Activated T-helper 1 cell treated with anti-CD3 and anti-CD28 coated beads, Interleukin-12 subunit alpha, Interleukin-12 subunit beta, Interleukin-2, Interleukin-4 antibody, amounts not matched to agents 30 ng/mL and 10 ng/mL and 1 ng/mL, durations not matched to agents 14 hours and 24 hours and 36 hours (primary cell): ENCODE data around the gene UNC45A. TPM values are rescaled to one million over a fixed set of nuclear protein-coding genes. Genes with fewer than 3 reads are reported as not detected.
A peak's percentile ranks its signal among the peaks of the same experiment; 100 is the strongest.

Source experiments
- DNase-seq: peaks from one replicate; pipeline ENCODE4 v3.0.0; 2021; ENCODE audit warnings: low spot score
- H3K27ac Mint-ChIP-seq: one replicate; pipeline ENCODE4 v1.8.0; 2021; ENCODE audit warnings: mild to moderate bottlenecking, mixed read lengths
- H3K27me3 Mint-ChIP-seq: one replicate; pipeline ENCODE4 v1.8.0; 2022; ENCODE audit warnings: mild to moderate bottlenecking, moderate library complexity, mixed read lengths; ENCODE audit not compliant: insufficient read depth
- H3K36me3 Mint-ChIP-seq: one replicate; pipeline ENCODE4 v1.8.0; 2021; ENCODE audit warnings: low read depth, mixed read lengths
- H3K4me1 Mint-ChIP-seq: one replicate; pipeline ENCODE4 v1.8.0; 2021; ENCODE audit warnings: low read depth, mixed read lengths
- H3K4me3 Mint-ChIP-seq: one replicate; pipeline ENCODE4 v1.8.0; 2021; ENCODE audit warnings: mild to moderate bottlenecking, moderate library complexity, mixed read lengths
- H3K9me3 Mint-ChIP-seq: one replicate; pipeline ENCODE4 v1.8.0; 2021; ENCODE audit warnings: mixed read lengths
- intact Hi-C: fragments of 100-400 bp; cut with micrococcal nuclease; formaldehyde crosslinking; loops from one replicate; pipeline ENCODE4 v1.15.1; 2024
- total RNA-seq: library from RNA; stranded (reverse); gene quantifications from 2 replicates; pipeline ENCODE4 v1.2.3, GENCODE V29; 2022

Gene UNC45A, protein sequence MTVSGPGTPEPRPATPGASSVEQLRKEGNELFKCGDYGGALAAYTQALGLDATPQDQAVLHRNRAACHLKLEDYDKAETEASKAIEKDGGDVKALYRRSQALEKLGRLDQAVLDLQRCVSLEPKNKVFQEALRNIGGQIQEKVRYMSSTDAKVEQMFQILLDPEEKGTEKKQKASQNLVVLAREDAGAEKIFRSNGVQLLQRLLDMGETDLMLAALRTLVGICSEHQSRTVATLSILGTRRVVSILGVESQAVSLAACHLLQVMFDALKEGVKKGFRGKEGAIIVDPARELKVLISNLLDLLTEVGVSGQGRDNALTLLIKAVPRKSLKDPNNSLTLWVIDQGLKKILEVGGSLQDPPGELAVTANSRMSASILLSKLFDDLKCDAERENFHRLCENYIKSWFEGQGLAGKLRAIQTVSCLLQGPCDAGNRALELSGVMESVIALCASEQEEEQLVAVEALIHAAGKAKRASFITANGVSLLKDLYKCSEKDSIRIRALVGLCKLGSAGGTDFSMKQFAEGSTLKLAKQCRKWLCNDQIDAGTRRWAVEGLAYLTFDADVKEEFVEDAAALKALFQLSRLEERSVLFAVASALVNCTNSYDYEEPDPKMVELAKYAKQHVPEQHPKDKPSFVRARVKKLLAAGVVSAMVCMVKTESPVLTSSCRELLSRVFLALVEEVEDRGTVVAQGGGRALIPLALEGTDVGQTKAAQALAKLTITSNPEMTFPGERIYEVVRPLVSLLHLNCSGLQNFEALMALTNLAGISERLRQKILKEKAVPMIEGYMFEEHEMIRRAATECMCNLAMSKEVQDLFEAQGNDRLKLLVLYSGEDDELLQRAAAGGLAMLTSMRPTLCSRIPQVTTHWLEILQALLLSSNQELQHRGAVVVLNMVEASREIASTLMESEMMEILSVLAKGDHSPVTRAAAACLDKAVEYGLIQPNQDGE
- 60.5 and 68.6 TPM in 2 replicates for total RNA-seq

DNA sequence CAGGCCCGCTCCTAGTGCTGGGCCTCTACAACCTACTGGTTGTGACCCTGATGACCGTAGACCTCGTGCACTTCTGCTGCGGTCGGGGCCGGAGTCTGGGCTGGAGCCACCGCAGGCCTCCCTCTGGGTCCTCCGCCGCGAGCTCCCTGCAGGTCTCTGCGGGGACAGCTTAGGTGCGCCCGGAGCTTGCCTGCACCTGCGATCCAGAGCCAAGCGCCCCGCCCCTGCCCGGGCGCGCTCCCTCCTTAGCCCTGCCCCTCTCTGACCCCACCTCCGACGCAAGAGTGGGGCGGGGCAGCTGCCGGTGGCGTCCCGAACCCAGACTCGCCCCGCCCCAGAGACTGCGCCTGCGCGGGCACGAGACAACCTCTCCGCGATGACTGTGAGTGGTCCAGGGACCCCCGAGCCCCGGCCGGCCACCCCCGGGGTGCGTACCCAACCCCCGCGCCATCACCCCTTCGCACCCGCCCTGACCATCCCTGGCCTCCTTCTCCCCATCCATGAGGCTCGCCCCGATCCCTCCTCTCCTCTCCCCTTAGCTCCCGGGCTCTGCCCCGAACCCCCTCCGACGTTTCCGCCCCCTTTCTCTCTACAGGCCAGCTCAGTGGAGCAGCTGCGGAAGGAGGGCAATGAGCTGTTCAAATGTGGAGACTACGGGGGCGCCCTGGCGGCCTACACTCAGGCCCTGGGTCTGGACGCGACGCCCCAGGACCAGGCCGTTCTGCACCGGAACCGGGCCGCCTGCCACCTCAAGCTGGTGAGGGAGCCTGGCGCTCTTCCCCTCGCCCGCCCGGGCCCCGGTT is at the start of gene UNC45A:
Gene UNC45A (plus strand): TSS at position 337 of the 803 bp plus-strand sequence. CDS start 40 bp downstream, at position 377.
- H3K4me1 Mint-ChIP-seq, result peaks cover 54% of the 10 kb centered on the region
- H3K27me3 Mint-ChIP-seq, result no peaks in the 10 kb centered on the region
- intact Hi-C loops, result loop anchor here (1.0 to 10.0 kb wide), 13 partner anchors 19 to 1950 kb away; partner anchors contain the start of genes AP3S2, BLM, CIB1 and IDH2
- H3K27ac Mint-ChIP-seq, result peak within 1 kb of the TSS; percentile 95
- peak within 1 kb of the TSS; percentile 90 for H3K4me3 Mint-ChIP-seq
- peak; percentile 93 for DNase-seq
- peaks cover 14% of the 10 kb centered on the region for H3K36me3 Mint-ChIP-seq
- H3K9me3 Mint-ChIP-seq, result no peaks in the 10 kb centered on the region

DNA sequence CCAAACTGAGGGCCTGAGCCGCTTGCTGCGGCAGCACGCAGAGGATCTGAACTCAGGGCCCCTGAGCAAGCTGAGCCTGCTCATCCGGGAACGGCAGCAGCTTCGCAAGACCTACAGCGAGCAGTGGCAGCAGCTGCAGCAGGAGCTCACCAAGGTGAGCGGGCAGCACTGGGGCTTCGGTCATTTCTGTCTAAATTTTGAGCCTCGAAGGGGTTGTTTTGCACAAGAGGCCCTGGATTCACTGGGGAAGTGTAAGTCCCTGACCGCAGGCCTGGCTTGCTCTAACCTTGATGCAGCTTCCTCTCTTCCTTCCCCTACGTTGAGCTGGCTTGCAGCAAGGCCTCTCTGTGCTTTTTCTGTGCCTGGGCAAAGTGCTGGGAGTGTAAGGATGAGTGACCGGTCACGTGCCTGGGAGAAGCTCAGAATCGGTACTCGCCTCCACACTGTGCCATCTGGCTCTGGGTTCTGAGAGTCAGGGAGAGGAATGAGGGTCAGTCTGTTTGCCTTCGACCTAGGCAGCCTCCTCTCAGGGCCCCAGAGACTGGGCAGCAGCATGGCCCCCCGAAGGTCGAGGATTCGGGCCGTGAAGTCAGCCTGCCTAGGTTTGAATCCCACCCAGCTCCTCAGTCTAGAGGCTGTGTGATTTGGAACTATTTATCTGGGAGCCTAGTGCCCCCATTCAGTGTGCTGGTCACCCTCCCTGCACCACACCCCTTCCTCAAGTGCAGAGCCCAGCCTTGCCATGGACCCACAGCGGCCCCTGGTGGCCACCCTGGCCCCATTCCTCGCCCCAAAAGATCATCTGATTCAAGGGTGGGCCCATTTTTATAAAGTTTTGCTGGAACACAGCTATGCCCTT is 49.4 kb upstream of the UNC45A start:
- DNase-seq, result peak; percentile 66
- Mint-ChIP-seq H3K36me3 (peaks cover 35% of the 10 kb centered on the region), H3K27ac (peak overlapping the region; percentile 87), H3K4me1 (peaks cover 50% of the 10 kb centered on the region), H3K4me3 (peak overlapping the region; percentile 61), H3K9me3 (no peaks in the 10 kb centered on the region), H3K27me3 (no peaks in the 10 kb centered on the region)
- intact Hi-C loops, result loop anchor here (1.0 to 10.0 kb wide), 6 partner anchors 33 to 391 kb away; partner anchors contain the start of genes BLM and HDDC3

DNA sequence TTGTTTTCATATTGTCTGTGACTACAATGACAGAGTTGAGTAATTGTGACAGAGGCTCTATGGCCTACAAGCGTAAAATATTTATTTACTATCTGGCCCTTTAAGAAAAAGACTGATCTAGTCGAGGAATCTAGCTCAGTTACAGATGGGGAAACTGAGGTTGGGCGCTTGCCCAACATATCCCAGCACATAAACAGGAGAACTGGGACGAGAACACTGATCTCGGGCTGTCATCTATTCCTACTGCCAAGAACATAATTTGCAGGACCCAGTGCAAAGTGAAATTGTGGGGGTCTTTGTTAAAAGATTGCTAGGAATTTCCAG is 48.8 kb upstream of the UNC45A start:
- Mint-ChIP-seq H3K27me3 (no peaks in the 10 kb centered on the region), H3K27ac (peak overlapping the region; percentile 87), H3K4me1 (peaks cover 50% of the 10 kb centered on the region), H3K9me3 (no peaks in the 10 kb centered on the region), H3K4me3 (peak overlapping the region; percentile 15), H3K36me3 (peaks cover 33% of the 10 kb centered on the region)
- DNase-seq, result no peak
- intact Hi-C loops, result loop anchor here (1.0 to 10.0 kb wide), 5 partner anchors 46 to 391 kb away; partner anchors contain the start of genes BLM and HDDC3

DNA sequence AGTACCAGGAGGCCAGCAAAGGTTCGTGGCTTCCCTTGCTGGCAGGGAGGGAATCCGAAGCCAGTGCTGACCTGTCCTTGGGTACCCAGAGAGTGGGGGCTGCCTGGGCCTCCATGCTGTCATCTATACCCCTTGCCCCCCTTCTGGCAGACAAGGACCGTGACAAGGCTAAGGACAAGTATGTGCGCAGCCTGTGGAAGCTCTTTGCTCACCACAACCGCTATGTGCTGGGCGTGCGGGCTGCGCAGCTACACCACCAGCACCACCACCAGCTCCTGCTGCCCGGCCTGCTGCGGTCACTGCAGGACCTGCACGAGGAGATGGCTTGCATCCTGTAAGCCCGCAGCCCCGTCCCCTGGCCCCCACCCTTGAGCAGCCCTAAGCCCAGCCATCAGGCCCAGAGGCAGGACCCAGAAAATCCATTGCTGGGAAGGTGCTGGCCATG is 48.0 kb upstream of the UNC45A start:
- peak overlapping the region; percentile 78 for H3K27ac Mint-ChIP-seq
- intact Hi-C loops, result loop anchor here (5.0 to 10.0 kb wide), 3 partner anchors 45 to 392 kb away; partner anchors contain the start of gene HDDC3
- H3K36me3 Mint-ChIP-seq, result peaks cover 37% of the 10 kb centered on the region
- peaks cover 50% of the 10 kb centered on the region for H3K4me1 Mint-ChIP-seq
- no peak overlapping the region for H3K4me3 Mint-ChIP-seq
- DNase-seq, result no peak
- H3K27me3 Mint-ChIP-seq, result no peaks in the 10 kb centered on the region
- H3K9me3 Mint-ChIP-seq, result no peaks in the 10 kb centered on the region

DNA sequence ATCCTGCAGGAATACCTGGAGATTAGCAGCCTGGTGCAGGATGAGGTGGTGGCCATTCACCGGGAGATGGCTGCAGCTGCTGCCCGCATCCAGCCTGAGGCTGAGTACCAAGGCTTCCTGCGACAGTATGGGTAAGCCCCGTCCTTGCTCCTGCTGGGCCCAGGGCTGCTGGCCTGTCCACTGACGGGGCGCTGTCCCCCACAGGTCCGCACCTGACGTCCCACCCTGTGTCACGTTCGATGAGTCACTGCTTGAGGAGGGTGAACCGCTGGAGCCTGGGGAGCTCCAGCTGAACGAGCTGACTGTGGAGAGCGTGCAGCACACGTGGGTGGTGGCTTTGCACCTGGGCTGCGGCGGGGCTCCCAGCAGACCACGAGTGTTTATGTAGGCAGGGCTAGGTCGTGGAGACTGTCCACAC is 45.8 kb upstream of the UNC45A start:
- Mint-ChIP-seq H3K4me1 (peaks cover 36% of the 10 kb centered on the region), H3K4me3 (no peak overlapping the region), H3K27me3 (no peaks in the 10 kb centered on the region), H3K36me3 (peaks cover 36% of the 10 kb centered on the region), H3K27ac (no peak overlapping the region), H3K9me3 (no peaks in the 10 kb centered on the region)
- intact Hi-C loops, result loop anchor here (5.0 to 10.0 kb wide), 3 partner anchors 43 to 395 kb away; partner anchors contain the start of gene HDDC3
- DNase-seq, result no peak

DNA sequence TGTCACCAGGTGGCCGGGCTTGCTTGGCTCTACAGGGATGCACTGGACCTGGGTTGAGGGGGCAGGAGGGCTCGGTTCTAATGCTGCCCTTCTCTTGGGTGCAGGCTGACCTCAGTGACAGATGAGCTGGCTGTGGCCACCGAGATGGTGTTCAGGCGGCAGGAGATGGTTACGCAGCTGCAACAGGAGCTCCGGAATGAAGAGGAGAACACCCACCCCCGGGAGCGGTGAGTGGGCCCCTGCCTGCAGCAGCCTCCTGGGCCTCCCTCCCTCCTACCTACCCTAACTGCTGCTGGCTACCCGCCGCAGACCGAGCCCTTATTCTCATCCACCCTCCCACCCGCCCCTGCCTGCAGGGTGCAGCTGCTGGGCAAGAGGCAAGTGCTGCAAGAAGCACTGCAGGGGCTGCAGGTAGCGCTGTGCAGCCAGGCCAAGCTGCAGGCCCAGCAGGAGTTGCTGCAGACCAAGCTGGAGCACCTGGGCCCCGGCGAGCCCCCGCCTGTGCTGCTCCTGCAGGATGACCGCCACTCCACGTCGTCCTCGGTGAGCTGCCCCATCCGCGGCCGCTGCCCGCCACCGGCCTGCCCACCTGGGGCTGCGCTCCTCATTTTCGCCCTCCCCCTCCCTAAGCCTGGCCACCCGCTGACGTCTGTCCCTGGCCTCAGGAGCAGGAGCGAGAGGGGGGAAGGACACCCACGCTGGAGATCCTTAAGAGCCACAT is 45.2 kb upstream of the UNC45A start:
- H3K4me3 Mint-ChIP-seq, result no peak overlapping the region
- no peak for DNase-seq
- H3K9me3 Mint-ChIP-seq, result no peaks in the 10 kb centered on the region
- intact Hi-C loops, result loop anchor here (5.0 to 10.0 kb wide), 3 partner anchors 42 to 395 kb away; partner anchors contain the start of gene HDDC3
- no peak overlapping the region for H3K27ac Mint-ChIP-seq
- H3K27me3 Mint-ChIP-seq, result no peaks in the 10 kb centered on the region
- H3K36me3 Mint-ChIP-seq, result peaks cover 35% of the 10 kb centered on the region
- H3K4me1 Mint-ChIP-seq, result peaks cover 33% of the 10 kb centered on the region

DNA sequence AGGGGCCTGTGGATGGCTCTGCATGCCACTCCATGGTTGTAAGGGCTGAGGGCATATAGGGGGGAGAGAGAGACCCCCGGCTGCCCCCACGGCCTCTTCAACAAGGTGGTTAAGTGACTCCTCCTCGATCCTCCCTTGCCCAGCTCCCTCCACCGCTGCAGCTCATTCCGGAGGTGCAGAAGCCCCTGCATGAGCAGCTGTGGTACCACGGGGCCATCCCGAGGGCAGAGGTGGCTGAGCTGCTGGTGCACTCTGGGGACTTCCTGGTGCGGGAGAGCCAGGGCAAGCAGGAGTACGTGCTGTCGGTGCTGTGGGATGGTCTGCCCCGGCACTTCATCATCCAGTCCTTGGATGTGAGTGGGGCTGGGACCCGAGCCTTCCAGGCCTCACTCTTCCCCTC is 44.2 kb upstream of the UNC45A start:
- Mint-ChIP-seq H3K4me1 (peaks cover 23% of the 10 kb centered on the region), H3K4me3 (no peak overlapping the region), H3K27me3 (no peaks in the 10 kb centered on the region), H3K36me3 (peaks cover 41% of the 10 kb centered on the region), H3K27ac (no peak overlapping the region), H3K9me3 (no peaks in the 10 kb centered on the region)
- intact Hi-C loops, result no loop called here
- DNase-seq, result no peak

DNA sequence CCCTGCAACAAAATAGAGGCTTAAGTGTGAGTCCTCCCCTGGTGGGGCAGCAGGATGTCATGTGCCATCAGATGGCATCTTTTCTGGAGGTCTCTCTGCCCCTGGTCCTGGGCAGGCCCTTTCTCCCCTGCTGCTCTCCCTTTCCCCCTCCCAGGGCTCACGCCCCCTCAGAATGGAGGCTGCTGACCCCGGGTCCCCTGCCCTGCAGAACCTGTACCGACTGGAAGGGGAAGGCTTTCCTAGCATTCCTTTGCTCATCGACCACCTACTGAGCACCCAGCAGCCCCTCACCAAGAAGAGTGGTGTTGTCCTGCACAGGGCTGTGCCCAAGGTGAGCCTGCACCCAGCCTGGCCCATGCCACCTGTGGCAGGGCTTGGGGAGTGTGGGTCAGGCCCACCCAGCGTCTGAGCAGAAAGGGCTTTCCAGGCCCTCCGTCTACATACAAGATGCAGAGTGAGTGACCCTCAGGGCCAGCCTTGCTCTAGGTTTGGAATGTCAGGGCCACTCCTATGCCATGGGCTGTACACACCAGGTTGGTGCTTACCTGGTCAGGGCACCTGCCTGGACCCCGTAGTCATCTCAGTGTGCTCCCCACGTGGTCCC is 43.6 kb upstream of the UNC45A start:
- intact Hi-C loops, result no loop called here
- H3K27ac Mint-ChIP-seq, result no peak overlapping the region

DNA sequence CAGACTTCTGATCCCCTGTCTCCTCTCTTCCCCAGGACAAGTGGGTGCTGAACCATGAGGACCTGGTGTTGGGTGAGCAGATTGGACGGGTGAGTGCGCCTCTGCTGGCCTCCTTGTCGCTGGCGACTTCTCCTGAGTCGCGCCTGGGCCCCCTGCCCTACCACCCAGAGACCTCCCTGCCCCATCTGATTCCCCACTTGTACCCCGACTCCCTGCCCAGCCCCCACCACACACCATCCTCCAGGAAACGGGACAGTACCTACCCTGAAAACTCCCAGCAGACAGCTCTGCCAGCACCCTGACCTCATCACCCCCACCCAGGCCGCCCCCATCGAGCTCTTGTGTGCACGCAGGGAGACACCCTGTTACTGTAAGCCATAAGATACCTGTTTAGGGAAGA is 43.1 kb upstream of the UNC45A start:
- Mint-ChIP-seq H3K27ac (peak overlapping the region; percentile 68), H3K27me3 (no peaks in the 10 kb centered on the region), H3K36me3 (peaks cover 47% of the 10 kb centered on the region), H3K4me3 (no peak overlapping the region), H3K9me3 (no peaks in the 10 kb centered on the region), H3K4me1 (peaks cover 12% of the 10 kb centered on the region)
- DNase-seq, result no peak
- intact Hi-C loops, result no loop called here

More for the DNA sequence above, 43.6 kb upstream of the UNC45A start:
- Mint-ChIP-seq H3K9me3 (no peaks in the 10 kb centered on the region), H3K4me1 (peaks cover 17% of the 10 kb centered on the region), H3K27me3 (no peaks in the 10 kb centered on the region), H3K4me3 (no peak overlapping the region), H3K36me3 (peaks cover 41% of the 10 kb centered on the region)
- DNase-seq, result no peak

DNA sequence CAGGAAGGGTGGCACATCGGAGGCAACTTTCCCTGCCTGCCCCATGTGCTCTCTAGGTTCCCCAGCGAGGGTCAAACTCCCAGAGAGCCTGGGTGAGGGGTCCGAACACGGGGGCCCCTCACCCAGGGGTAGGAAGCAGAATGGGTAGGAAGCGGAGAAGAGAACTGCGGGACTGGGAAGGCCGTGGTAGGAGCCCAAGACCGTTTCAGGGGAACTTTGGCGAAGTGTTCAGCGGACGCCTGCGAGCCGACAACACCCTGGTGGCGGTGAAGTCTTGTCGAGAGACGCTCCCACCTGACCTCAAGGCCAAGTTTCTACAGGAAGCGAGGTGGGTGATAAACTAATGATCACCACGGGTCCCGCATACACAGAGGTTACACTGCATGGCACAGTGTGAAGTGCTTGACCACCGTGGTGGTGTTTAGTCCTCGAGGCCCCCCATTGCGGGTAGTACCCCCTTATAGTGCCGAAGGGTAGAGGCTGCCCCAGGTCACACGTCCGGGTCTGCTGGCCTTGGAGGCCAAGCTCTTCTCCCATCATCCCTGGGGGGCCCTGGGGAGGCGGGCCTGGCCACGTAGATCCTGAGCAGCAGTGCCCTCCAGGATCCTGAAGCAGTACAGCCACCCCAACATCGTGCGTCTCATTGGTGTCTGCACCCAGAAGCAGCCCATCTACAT is 42.4 kb upstream of the UNC45A start:
- no peak for DNase-seq
- H3K9me3 Mint-ChIP-seq, result no peaks in the 10 kb centered on the region
- H3K4me3 Mint-ChIP-seq, result no peak overlapping the region
- peaks cover 43% of the 10 kb centered on the region for H3K36me3 Mint-ChIP-seq
- no peaks in the 10 kb centered on the region for H3K27me3 Mint-ChIP-seq
- H3K4me1 Mint-ChIP-seq, result peaks cover 8% of the 10 kb centered on the region
- H3K27ac Mint-ChIP-seq, result no peak overlapping the region
- intact Hi-C loops, result no loop called here
